Heart left ventricle (tissue), 13 donors: ENCODE data around the gene SLC35C1.
A peak's percentile ranks its signal among the peaks of the same experiment; 100 is the strongest.

Experiments used
- POLR2A ChIP-seq, 2 donors: fragments of 450-650 bp; IDR thresholded peaks; one replicate each; pipeline ENCODE4 v1.6.1; 2017; ENCODE audit warnings: antibody characterized with exemption in 2 of 2, mild to moderate bottlenecking in 2 of 2, moderate library complexity in 2 of 2
- TF ChIP-seq, protein P1 (sequence below), 12 donors: fragments of 200-600 bp; sonication (generic) in 4 of 12; IDR thresholded peaks; one replicate each; pipeline versions ENCODE4 v1.5.0 to v1.8.0; 2018 to 2022; ENCODE audit warnings: antibody characterized with exemption in 12 of 12, mild to moderate bottlenecking in 5 of 12
- donor health status: ischemic (EF 13 %, LVEDD 7.1; RV severe dilation, severe dysfunction).
- donor health status: DM: no; HTN: yes; CAD: no.
- donor health status: DM: no; HTN: no; CAD: no.
- donor health status: ischemic (EF 25% LVEDD 6.9; RV normal size, moderate dysfunction).
- donor health status: ischemic (EF 25% LVEDD 5.7; RV mildly dilated, moderate dysfunction).
- donor health status: ischemic (EF 35%, LVEDD 5.7; RV mildly dilated, moderate dysfunction).
- donor health status: nonischemic (EF 11% LVEDD 7.7; RV severe dilation, severe dysfunction).
- donor health status: DM: yes; HTN: yes; CAD: no.
- donor health status: PGD.
- donor health status: ischemic (EF 29% LVEDD 5.4; RV normal size, mild dysfunction).
- donor health status: nonischemic (EF 23%, LVEDD 6.1; RV moderate dilation, normal function).

DNA sequence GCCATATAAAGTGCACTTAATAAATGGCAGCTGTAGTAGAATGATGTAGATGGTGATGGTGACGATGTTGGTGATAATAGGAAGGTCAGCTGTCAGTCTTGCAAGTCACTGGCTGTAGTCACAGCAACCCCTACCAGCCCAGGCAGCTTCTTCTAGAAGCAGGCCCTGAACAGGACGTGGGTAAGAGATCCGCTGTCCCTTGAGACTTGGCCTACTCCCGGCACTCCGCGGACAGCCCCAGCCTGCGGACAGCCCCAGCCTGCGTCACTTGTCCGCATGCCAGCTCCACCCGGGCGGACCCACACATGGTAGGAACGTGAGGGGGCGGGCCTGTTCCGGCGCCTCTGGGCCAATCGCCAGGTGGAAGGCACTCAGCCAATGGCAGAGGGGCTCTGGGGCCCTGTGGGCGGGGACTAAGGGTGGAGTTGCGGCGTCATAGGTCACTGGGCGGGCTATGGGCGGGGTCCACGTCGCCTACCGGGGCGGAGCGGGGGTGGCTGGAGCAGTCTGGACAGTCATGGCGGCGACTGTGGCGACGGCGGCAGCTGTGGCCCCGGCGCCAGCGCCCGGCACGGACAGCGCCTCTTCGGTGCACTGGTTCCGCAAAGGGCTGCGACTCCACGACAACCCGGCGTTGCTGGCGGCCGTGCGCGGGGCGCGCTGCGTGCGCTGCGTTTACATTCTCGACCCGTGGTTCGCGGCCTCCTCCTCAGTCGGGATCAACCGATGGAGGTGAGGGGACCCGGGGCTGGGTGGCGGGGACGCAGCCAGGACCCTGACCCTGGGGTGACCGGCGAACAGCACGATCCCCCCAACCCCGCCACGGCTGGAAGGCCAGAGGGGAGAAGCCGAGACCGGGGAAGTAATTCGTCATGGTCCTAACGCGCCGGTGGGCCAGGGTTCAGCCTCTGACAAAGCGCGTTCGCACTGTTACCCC is 42.3 kb downstream of the SLC35C1 start, which contains the start of gene CRY2:
- TF ChIP-seq, protein P1, sequence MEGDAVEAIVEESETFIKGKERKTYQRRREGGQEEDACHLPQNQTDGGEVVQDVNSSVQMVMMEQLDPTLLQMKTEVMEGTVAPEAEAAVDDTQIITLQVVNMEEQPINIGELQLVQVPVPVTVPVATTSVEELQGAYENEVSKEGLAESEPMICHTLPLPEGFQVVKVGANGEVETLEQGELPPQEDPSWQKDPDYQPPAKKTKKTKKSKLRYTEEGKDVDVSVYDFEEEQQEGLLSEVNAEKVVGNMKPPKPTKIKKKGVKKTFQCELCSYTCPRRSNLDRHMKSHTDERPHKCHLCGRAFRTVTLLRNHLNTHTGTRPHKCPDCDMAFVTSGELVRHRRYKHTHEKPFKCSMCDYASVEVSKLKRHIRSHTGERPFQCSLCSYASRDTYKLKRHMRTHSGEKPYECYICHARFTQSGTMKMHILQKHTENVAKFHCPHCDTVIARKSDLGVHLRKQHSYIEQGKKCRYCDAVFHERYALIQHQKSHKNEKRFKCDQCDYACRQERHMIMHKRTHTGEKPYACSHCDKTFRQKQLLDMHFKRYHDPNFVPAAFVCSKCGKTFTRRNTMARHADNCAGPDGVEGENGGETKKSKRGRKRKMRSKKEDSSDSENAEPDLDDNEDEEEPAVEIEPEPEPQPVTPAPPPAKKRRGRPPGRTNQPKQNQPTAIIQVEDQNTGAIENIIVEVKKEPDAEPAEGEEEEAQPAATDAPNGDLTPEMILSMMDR (IDR thresholded peaks at IDR 0.05) = no peak
- peak; percentile 90 to 98 for TF ChIP-seq POLR2A (IDR thresholded peaks at IDR 0.05)
